GM21786 (cell line): Measurements from ENCODE around the gene GJB1.
"Not testable (repeated sequence)": the region's sequence is repeated elsewhere in the genome, so short reads cannot be mapped to it uniquely, and the experiment has no call there.

Experiments
- ATAC-seq: cut with Tn5 transposase; IDR thresholded peaks from one replicate; pipeline ENCODE4 v1.9.1; 2021; ENCODE audit not compliant: unreplicated experiment

GJB1 gene

DNA sequence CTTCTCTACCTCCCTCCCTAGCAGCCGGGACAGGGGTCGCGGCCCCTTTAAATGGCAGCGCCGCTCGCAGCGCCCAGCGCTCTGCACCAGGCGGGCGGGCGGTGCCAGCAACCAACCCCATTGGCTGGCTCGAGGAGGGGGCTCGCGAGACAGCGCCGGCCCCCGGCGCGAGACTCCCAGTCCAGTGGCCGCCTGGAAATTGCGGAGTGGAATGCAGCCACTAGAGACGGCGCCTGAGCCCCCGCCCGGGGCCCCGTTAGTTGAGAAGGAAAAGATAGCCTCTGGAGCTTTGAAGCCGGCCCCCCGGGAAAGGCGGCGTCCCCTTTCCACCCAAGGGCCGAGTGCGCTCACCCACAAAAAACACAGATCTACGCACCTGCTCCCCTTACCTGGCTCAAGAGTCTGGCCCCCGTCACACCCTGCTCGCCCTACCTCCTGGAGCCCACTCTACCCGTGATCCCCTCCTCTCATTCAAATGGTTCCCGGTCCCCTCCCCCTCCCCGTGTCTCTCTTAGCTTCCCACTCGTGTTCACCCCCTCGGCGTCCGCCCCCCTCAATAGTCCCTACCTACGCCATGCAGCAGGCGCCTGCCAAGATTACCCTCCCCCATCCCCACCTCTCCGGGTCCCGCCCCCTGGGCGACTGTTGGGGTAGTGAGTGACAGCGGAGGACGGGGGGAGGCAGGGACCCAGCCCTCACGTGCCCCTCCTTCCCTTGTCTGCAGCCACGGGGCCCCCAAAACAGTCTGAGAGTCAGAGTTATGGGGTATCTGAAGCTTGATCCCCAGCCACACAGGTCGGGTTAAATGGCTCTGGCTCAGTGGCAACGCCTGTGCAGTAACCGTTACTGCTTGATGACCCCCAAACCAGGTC lies 31.3 kb downstream of the GJB1 start, which contains the start of gene ZMYM3:
Gene ZMYM3, minus strand, starts transcription at position 49 of the 872 bp plus-strand sequence. CDS start 885 bp downstream, outside the sequence.
- ATAC-seq, result peak; percentile 61

DNA sequence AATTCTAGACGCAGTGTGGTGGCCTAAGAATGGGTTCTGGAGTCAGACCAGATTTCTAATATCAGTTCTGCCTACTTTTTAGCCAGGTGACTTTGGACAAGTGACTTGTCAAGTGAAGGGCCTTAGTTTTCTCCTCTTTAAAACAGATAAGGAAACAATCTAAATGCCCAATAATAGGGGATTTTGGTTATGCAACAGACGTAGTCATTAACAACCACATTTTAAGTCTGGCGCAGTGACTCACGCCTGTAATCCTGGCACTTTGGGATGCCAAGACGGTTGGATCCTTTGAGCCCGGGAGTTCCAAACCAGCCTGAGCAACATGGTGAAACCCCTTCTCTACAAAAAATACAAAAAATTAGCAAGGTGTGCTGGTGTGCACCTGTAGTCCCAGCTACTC lies 33.0 kb downstream of the GJB1 start:
- no peak for ATAC-seq

GRCh38 chrX:71256856-71257255 lies 33.8 kb downstream of the GJB1 start:
- ATAC-seq, result no peak

DNA sequence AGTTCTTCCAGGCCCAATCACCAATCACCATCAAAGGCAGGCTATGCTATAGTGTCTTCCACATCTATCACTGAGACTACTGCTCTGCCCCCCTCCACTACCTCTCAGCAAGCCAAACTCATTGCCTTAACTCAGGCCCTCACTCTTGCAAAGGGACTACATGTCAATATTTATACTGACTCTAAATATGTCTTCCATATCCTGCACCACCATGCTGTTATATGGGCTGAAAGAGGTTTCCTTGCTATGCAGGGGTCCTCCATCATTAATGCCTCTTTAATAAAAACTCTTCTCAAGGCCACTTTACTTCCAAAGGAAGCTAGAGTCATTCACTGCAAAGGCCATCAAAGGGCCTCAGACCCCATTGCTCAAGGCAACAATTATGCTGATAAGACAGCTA lies 45.6 kb downstream of the GJB1 start:
- ATAC-seq, result not testable (repeated sequence)

GRCh38 chrX:71269801-71270395 lies 46.9 kb downstream of the GJB1 start:
- ATAC-seq, result no peak

- not testable (repeated sequence) for ATAC-seq
Observed at GRCh38 chrX:71272313-71272712, 49.3 kb downstream of the GJB1 start.
